GM18858 (cell line): ENCODE data around the gene SCCPDH.
"Not testable (repeated sequence)": the region's sequence is repeated elsewhere in the genome, so short reads cannot be mapped to it uniquely, and the experiment has no call there.

Source experiments
- ATAC-seq: cut with Tn5 transposase; IDR thresholded peaks from one replicate; pipeline ENCODE4 v1.9.1; 2021; ENCODE audit not compliant: unreplicated experiment

Gene SCCPDH

GRCh38 chr1:246705368-246705767 lies 18.8 kb upstream of the SCCPDH start:
- ATAC-seq: no peak

GRCh38 chr1:246708166-246708565 lies 16.0 kb upstream of the SCCPDH start:
- no peak for ATAC-seq

GRCh38 chr1:246709196-246709595 lies 15.0 kb upstream of the SCCPDH start:
- ATAC-seq: no peak

GRCh38 chr1:246709835-246710234 lies 14.4 kb upstream of the SCCPDH start:
- ATAC-seq: no peak

- ATAC-seq: no peak
These were observed 12.6 kb upstream of the SCCPDH start for GRCh38 chr1:246711548-246712003.

- ATAC-seq: not testable (repeated sequence)
These were observed 11.8 kb upstream of the SCCPDH start for GRCh38 chr1:246712428-246712827.

GRCh38 chr1:246719361-246719760 lies 4.8 kb upstream of the SCCPDH start:
- not testable (repeated sequence) for ATAC-seq

GRCh38 chr1:246720814-246721213 lies 3.4 kb upstream of the SCCPDH start:
- not testable (repeated sequence) for ATAC-seq

GRCh38 chr1:246722720-246723119 lies 1.5 kb upstream of the SCCPDH start:
- no peak for ATAC-seq

- ATAC-seq: peak; percentile 18
These were observed 504 bp downstream of the SCCPDH start for GRCh38 chr1:246724731-246725095.

GRCh38 chr1:246725191-246725590 lies 982 bp downstream of the SCCPDH start:
- ATAC-seq: no peak

- ATAC-seq: no peak
These were observed 2.1 kb downstream of the SCCPDH start for GRCh38 chr1:246726255-246726679.

GRCh38 chr1:246726881-246727280 lies 2.7 kb downstream of the SCCPDH start:
- no peak for ATAC-seq

- ATAC-seq: no peak
These were observed 3.4 kb downstream of the SCCPDH start for GRCh38 chr1:246727594-246727993.

- no peak for ATAC-seq
These were observed 4.1 kb downstream of the SCCPDH start for GRCh38 chr1:246728311-246728710.

- ATAC-seq: not testable (repeated sequence)
These were observed 4.8 kb downstream of the SCCPDH start for GRCh38 chr1:246729040-246729439.

GRCh38 chr1:246730839-246731238 lies 6.6 kb downstream of the SCCPDH start:
- no peak for ATAC-seq

- not testable (repeated sequence) for ATAC-seq
These were observed 7.7 kb downstream of the SCCPDH start for GRCh38 chr1:246731873-246732272.

- ATAC-seq: no peak
These were observed 9.5 kb downstream of the SCCPDH start for GRCh38 chr1:246733704-246734103.

- ATAC-seq: no peak
These were observed 10.7 kb downstream of the SCCPDH start for GRCh38 chr1:246734866-246735265.

- no peak for ATAC-seq
These were observed 11.5 kb downstream of the SCCPDH start for GRCh38 chr1:246735735-246736134.

GRCh38 chr1:246742396-246742795 lies 18.2 kb downstream of the SCCPDH start:
- ATAC-seq: no peak

- ATAC-seq: not testable (repeated sequence)
These were observed 21.9 kb downstream of the SCCPDH start for GRCh38 chr1:246746155-246746554.

- ATAC-seq: no peak
These were observed 23.8 kb downstream of the SCCPDH start for GRCh38 chr1:246748006-246748405.
